GM10248 (cell line): Measurements from ENCODE around the gene DCAF7.

Experiments
- CTCF ChIA-PET: fragments of 300-600 bp; sonication (Branson Sonifier 250); formaldehyde crosslinking; extraction: SDS; loops from one replicate; lab custom pipeline; 2021; ENCODE audit warnings: antibody characterized with exemption; lab: Yijun Ruan, JAX
- POLR2A ChIA-PET: fragments of 350-650 bp; sonication (Branson Sonifier 250); formaldehyde crosslinking; extraction: SDS; loops from one replicate; lab custom pipeline; 2020; ENCODE audit warnings: antibody characterized with exemption; lab: Yijun Ruan, JAX
- DNase-seq: peaks from one replicate; pipeline ENCODE4 v3.0.0; 2012; ENCODE audit errors: extremely low spot score
- CTCF ChIP-seq: IDR thresholded peaks from 2 replicates; pipeline ENCODE4 v1.5.1; 2012; ENCODE audit warnings: mild to moderate bottlenecking, low read depth; ENCODE audit errors: extremely low read depth, missing control alignments, control extremely low read depth

DCAF7 gene

GRCh38 chr17:63506627-63507026 is 43.6 kb upstream of the DCAF7 start:
- ChIA-PET CTCF (no interaction called here), POLR2A (no interaction called here)

DNA sequence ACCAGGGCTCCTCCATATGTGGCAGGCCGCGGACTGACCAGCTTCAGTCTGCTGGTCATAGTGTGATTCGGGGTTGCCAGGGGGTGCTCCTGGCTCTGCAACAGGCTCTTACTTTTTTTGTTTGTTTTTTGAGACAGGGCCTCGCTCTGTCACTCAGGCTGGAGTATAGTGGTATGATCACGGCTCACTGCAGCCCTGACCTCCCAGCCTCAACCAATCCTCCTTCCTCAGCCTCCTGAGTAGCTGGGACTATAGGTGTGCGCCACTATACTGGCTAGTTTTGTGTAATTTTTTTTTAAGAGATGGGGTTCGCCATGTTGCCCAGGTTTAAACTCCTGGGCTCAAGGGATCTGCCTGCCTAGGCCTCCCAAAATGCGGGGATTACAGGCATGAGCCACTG is 38.9 kb upstream of the DCAF7 start:
- DNase-seq: no peak
- POLR2A ChIA-PET: no interaction called here
- CTCF ChIA-PET: no interaction called here
- no peak for TF ChIP-seq CTCF

More at GRCh38 chr17:63506627-63507026, 43.6 kb upstream of the DCAF7 start:
- no peak for DNase-seq
- no peak for TF ChIP-seq CTCF

DNA sequence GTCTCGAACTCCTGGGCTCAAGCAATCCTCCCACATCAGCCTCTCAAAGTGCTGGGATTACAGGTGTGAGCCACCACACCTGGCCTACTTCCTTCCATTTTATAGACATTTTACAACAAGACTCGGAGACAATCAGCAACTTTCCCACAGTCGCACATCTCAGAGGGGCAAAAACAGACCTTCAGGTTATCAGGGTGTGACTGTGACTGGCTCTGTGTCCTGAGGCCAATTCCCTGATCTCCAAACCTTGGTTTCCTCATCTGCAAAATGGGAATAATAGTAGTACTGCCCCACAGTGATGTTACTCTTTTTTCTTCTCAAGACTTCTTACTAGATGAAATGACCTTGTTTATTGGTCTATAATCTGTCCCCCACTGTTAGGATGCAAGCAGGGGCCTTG is 37.9 kb upstream of the DCAF7 start:
- TF ChIP-seq CTCF: no peak
- POLR2A ChIA-PET: no interaction called here
- CTCF ChIA-PET: interaction anchor here (0.8 kb wide), 1 partner anchor 33 kb away, joined by 3 read pairs; no protein-coding TSS in a partner anchor
- no peak for DNase-seq

DNA sequence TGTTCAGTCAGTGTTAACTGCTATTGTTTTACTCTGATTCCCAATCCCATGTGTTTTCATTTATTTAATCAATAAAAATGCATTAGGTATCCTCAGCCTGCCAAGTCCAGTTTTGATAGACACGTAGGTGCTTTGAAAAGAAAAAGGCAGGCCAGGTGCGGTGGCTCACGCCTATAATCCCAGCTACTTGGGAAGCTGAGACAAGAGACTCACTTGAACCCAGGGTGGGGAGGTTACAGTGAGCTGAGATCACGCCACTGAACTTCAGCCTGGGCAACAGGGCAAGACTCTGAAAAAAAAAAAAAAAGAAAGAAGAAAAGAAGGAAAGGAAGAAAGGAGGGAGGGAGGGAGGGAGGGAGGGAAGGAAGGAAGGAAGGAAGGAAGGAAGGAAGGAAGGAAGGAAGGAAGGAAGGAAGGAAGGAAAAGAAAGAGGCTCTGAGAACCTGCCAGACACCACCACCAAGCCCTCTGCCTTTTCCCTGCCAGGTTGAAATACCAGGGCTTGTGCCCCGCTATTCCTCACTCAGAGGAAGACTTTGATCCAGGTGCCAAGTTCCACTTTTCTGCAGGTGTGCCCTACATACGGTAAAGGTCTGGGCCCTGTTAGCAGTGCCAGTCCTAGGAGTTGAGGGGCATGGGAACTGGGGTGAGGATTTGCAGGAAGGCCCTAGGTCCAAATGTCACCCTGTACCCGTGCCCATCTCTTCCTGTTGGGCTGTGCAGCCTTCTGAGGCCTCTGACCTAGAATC is 37.2 kb upstream of the DCAF7 start:
- ChIA-PET POLR2A (no interaction called here), CTCF (interaction anchor here (1.0 to 1.2 kb wide), 2 partner anchors 88 to 827 kb away, joined by 3 to 4 read pairs; no protein-coding TSS in a partner anchor)
- DNase-seq: no peak
- no peak for TF ChIP-seq CTCF

DNA sequence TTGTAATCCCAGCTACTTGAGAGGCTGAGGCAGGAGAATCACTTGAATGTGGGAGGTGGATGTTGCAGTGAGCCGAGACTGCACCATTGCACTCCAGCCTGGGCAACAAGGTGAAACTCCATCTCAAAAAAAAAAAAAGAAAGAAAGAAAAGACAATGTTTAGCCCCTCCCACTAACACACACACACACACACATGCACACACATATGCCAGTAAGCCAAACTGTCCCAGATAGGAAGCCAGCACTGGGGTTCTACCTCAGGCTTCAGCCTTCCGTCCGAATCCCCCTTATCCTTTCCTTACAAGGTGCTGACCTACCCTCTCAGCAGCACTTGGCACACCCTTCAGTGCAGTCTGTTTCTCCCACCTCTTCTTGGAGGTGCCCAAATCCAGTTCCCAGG is 35.8 kb upstream of the DCAF7 start:
- ChIA-PET CTCF (interaction anchor here (1.0 to 1.7 kb wide), 8 partner anchors 8 to 829 kb away, joined by 3 to 6 read pairs (median 3); no protein-coding TSS in a partner anchor), POLR2A (no interaction called here)
- TF ChIP-seq CTCF: no peak
- DNase-seq: no peak

- CTCF ChIA-PET: interaction anchor here (1.0 to 1.7 kb wide), 6 partner anchors 8 to 108 kb away, joined by 3 to 6 read pairs (median 3); no protein-coding TSS in a partner anchor
- DNase-seq: no peak
These were observed 35.3 kb upstream of the DCAF7 start for GRCh38 chr17:63514974-63515373.

More at GRCh38 chr17:63514974-63515373, 35.3 kb upstream of the DCAF7 start:
- TF ChIP-seq CTCF: no peak
- POLR2A ChIA-PET: no interaction called here
